ENCODE data around the gene MTHFR.

- no peak for TF ChIP-seq POLR2A (IDR thresholded peaks at IDR 0.05)
- no peak for TF ChIP-seq CTCF (IDR thresholded peaks at IDR 0.05)
- TF ChIP-seq POLR2AphosphoS5 (IDR thresholded peaks at IDR 0.05) = no peak
Observed at GRCh38 chr1:11780380-11781147, 25.2 kb downstream of the MTHFR start.

All from gastroesophageal sphincter (tissue), 3 donors.